Measurements from ENCODE around the gene SLC4A1AP.

The SLC4A1AP gene

DNA sequence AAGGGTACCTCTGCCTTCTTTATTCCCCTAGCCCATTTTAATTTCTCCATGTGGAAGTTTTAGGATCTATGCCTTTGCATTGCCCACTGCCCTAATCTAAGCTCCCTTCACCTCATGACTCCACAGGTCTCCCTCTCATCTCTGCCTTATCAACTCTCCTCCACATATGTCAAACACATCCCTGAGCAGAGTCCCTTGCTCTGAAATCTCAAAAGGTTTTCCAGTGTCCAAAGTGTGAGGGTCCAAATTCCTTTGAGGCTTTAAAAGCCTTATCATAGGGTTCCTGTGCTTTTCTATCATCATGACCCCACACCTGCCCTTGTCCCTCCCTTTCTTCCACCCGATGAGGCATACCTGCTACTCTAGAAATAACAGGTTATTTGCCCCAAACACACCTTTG, 38.6 kb downstream of the SLC4A1AP start:
- no peak for DNase-seq (ENCODE audit: low spot score)

DNA sequence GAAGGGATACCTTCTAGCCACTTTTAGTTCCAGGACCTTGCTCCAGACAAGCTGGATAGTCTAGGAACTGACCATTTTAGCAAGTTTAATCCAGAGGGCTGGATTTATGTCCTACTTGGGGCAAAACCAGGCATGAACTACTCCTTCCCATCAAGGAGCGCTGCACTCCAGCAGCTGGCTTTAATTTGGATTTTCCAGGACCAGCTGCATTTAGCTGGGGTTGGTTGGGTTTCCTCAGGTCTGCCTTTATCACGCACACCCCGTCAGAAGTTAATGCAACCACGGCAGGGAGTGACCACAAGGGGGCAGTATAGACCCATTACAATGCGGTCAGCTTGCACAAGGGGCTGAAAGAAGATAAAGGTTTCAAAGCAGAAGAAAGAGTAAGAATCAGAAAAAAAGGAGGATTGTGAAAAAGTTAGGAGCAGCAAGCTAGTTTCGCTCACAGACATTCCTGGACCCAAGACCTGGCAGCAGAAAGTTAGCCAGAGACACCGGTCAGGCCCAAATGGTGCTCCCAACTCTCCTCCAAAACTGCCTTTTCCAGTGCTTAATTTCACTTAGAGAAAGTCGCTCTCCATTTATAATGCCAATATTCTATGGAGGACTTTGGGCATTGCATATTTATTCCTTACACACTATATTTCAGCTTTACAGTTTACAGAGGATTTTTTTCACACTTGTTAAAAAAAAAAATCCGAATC, 40.1 kb downstream of the SLC4A1AP start:
- DNase-seq (ENCODE audit: low spot score): peak; percentile 81

DNA sequence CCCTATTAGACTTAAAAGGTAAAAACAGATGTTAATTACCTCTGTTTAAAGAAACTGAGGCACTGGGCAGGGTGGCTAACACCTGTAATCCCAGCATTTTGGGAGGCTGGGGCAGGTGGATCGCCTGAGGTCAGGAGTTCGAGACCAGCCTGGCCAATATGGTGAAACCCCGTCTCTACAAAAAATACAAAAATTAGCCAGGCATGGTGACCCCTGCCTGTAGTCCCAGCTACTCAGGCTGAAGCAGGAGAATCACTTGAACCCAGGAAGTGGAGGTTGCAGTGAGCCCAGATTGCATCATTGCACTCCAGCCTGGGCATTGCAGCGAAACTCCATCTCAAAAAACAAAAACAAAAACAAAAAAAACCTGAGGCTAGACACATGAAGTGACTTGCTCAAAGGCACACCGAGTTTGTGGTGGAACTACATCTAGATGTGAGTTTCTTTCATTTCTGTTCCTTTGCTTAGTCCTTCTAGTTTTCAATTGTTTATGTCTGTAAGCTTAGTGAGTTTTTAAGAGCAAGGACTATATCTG, 40.7 kb downstream of the SLC4A1AP start:
- DNase-seq (ENCODE audit: low spot score): no peak

DNA sequence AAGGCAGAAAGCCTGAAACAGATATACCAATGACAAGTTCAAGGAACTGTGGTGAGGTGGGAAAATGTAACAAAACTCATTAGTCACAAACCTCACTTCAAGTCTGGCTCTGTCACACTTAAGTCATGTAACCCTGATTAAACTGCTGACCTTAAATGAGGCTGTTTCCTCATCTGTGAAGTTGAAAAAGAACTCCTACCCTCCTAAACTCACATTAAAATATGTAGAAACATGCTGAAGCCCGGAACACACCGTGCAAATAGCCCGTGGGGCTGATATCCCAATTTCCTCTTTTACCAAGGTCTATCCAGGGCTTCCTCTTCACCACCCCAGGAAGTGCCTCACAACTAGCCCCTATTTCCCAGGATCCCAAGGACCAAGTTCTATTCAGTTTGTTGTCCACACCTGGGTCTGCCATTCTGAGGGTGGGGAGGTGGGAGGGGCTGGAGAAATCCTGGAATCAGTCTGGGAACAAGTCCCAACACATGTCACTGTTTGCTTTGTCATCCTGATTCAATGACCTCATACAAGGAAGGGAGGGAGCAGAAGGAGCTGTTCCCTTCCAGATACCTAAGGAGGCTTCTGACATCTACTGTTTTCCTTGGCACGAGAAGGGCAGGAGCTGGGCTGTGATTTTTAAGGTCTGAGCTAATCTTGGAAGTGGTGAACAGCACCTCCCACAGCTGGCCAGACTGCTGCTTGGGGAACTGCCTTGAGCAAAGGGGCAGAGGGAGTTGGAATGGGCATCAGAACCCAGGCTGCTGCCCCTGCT, 42.3 kb downstream of the SLC4A1AP start:
- DNase-seq (ENCODE audit: low spot score): no peak

DNA sequence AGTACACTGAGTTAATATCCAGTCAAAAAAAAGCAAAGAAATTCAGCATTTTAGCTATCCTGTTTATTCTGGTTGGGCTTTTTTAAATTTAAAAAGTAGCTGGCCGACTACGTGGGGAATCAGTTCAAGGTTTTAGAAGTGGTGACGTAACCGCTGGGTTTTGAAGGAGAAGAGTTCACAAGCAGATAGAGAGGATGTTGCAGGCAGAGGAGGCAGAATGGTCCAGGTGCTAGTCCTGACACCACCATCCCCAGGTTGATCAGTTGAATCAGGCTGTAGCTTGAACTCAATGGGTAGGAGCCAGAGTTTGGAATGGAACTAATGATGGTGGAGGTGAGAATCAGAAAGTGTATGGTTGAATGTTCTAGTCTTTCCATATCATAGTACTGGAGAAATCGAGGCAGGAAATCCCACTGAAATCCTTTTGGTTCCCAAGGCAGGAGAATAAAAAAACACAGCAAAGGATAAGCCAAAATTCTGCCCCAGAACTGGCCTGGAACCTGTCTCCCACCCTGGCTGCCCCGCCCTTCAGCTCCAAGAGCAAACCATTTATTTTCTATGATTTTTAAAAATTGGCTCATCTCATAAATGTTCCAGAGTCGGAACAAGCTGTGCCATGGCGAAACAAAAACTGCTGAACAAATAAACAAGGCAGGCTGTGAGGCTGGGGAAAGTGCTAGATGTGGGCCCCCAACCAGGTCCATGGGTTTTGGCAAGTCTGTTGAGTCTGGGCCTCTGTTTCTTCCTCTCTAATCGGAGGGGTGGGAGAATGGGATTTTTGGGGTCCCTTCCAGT, 44.0 kb downstream of the SLC4A1AP start:
- no peak for DNase-seq (ENCODE audit: low spot score)

DNA sequence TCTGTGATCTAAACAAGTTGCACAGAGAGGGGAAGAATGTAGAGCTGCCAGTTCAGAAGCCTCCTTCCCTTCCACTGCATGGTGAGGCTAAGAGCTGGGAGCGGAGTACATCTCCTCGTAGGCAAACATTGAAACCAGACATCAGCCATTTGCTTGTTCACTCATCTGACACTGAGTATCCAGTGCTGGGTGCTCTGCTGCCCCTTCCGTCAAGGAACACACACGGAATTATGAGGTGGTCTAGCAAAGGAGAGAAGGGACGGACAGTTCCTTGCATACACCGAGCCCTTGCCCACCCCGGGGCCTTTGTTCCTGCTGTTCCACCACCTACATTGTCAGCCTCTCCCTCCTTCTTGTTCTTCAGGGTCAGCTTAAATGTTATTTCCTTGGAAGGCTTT, 44.6 kb downstream of the SLC4A1AP start:
- no peak for DNase-seq (ENCODE audit: low spot score)

DNA sequence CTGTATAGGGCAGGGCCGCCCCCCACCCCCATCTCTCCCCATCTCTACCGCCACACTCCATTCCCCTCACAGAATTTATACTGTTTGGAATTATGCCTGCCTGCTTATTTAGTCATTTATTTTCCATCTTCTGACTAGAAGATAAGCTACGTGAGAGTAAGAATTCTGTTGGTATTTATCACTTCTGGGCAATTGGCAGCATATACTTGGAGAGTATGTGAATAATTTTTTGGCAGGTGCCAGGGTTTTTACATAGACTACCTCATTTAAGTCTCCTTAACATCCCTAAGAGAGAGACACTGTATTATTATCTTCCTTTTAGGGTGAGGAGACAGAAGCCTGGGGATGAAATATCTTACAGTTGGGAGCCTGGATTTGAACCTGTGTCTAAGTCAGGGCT, 45.0 kb downstream of the SLC4A1AP start:
- DNase-seq (ENCODE audit: low spot score): no peak

DNA sequence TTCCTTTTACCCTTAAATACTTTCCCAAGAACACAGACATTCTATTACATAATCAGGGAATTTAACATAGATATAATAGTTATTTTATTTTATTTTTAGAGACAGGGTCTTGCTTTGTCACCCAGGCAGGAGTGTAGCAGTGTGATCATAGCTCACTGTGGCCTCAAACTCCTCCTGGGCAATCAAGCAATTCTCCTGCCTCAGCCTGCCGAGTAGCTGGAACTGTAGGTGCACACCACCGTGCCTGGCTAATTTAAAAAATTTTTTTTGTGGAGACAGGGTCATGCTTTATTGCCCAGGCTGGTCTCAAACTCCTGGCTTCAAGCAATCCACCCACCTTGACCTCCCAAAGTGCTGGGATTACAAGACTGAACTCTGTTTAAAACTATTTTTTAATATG, 45.6 kb downstream of the SLC4A1AP start:
- DNase-seq (ENCODE audit: low spot score): no peak

DNA sequence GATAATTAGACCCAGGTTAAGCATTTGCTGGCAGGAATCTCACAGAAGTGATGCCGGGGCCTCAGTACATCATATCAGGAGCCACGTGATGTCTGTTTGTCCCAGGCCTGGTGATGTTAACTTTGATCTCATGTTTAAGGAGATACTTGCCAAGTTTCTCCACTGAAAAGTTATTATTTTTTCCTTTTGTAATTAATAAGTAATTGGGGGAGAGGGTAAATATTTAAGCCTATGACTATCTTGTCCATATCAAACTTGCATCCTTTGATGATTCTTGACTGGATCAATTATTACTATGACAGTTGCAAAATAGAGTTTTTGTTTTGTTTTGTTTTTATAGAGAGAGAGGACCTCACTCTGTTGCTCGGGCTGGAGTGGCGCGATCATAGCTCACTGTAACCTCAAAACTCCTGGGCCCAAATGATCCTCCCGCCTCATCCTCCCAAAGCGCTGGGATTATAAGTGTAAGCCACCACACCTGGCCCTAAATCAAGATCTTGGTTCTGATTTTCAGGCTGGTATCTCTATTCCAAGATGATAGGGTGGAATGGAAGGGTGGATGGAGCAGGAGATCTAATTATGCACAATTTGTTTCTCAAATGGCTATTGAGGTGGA, 46.4 kb downstream of the SLC4A1AP start:
- DNase-seq (ENCODE audit: low spot score): no peak

DNA sequence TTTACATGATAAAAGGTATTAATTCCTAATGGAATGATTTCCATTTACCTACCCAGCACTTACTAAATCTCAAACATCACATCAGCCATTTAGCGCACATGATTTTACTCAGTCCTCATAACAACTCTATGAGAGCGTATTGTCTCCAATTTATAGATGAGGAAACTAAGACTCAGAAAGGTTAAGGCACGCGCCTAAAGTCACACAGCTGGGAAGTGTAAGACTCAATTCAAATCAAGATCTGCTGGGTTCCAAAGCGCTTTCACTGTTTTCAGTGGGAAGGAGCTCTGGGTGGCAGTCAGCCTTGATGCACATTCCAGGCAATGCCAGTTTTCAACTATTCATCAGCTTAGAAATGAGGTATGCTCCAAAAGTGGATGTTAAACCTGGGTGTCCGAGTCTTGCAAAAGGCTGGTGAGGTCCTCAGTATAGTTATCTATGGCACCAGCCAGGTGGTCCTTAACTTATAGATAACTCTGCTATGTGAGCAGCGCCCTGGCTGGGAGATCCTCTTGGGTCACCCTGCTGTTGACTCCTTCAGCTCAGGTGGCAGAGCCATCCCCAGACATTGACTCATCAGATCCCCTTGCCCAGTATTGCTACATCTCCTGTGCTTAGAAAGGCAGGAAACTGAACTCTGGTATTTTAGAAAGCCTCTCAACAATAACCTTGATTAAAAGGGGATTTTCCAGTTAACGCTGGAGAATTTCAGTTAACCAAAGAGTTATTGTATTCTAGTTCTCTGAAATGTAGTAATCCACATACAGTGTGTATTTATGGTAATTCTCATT, 47.1 kb downstream of the SLC4A1AP start:
- DNase-seq (ENCODE audit: low spot score): no peak

DNA sequence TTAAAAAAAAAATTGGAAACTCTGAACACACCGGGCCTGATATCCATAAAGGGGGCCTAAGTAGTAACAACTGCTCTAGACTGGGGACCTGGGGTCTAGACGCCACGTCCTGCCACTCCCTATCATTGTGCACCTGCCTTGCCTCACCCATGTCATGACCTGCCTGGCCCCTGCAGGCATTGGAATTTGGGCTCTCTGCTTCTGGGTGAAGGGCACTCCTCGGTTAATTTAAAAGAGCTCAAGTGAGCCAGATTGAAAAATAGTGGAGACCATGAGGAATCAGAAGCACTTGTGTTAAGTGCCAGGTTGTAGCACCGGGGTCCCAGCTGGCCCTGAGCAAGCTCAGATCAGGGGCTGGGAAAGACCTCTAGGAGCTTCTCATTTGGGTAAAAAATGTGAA, 48.1 kb downstream of the SLC4A1AP start:
- DNase-seq (ENCODE audit: low spot score): no peak

DNA sequence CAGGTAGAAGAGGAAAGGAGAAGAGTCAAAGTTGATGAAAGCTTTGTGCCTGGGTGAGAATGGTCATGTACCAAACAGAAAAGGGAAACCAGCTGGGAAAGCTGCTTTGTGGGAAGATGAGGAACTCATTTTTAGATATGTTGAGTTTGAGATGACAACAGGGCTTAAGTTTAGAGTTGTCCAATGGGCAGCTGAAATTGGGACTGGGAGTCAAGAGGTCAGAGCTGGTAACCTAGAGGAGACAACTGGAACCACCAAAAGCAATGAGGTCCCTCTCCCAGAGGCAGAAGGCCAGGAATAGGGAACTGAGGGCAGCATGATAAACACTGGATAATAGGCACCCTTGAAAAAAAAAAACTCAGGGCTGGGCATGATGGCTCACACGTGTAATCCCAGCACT, 48.8 kb downstream of the SLC4A1AP start:
- DNase-seq (ENCODE audit: low spot score): no peak

DNA sequence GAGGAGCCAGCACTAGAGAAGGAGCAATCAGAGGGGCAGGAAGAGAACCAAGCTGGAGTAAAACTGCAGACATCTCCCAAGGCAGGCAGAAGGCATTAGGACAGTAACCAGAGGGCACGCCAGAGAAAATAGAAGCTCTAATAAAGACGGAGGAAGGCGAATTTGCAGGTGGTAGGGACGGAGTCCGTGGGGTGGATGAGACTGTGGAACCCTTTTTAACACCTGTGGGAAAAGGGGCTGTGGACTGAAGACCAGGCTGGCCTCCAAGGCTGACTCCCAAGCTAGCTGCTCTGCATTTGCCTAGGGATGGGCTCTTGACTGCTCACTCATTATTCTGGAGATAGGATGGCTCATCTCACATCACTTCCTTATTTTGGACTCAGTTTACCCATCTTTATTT, 49.5 kb downstream of the SLC4A1AP start:
- DNase-seq (ENCODE audit: low spot score): no peak

DNA sequence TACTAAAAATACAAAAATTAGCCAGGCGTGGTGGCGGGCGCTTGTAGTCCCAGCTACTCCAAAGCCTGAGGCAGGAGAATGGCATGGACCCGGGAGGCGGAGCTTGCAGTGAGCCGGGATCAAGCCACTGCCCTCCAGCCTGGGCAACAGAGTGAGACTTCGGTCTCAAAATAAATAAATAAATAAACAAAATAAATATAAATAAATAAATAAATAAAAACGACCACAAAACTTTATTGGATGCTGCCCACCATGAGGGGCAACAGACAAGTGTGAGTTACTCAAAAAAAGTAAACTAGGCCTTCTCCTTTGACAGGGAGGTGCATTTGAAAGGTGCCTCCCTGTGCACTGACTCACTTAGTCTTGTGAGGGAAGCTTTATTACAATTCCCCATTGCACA, 50.4 kb downstream of the SLC4A1AP start:
- DNase-seq (ENCODE audit: low spot score): no peak

DNA sequence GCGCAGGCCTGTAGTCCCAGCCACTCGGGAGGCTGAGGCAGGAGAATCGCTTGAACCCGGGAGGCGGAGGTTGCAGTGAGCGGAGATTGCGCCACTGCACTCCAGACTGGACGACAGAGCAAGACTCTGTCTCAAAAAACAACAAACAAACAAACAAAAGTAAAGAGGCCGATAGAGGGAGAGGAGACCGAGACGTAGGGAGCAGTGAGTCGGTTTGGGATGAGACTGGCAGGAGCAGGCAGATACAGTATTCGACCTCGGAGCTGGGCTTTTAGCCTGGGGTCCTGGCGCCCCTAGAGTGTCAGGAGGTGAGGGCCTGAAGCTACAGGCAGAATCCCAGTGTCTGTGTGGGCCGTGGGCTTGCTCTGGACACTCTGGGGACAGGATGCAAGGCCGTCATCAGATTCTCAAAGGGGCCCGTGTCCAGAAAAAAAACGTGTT, 51.2 kb downstream of the SLC4A1AP start:
- no peak for DNase-seq (ENCODE audit: low spot score)

DNA sequence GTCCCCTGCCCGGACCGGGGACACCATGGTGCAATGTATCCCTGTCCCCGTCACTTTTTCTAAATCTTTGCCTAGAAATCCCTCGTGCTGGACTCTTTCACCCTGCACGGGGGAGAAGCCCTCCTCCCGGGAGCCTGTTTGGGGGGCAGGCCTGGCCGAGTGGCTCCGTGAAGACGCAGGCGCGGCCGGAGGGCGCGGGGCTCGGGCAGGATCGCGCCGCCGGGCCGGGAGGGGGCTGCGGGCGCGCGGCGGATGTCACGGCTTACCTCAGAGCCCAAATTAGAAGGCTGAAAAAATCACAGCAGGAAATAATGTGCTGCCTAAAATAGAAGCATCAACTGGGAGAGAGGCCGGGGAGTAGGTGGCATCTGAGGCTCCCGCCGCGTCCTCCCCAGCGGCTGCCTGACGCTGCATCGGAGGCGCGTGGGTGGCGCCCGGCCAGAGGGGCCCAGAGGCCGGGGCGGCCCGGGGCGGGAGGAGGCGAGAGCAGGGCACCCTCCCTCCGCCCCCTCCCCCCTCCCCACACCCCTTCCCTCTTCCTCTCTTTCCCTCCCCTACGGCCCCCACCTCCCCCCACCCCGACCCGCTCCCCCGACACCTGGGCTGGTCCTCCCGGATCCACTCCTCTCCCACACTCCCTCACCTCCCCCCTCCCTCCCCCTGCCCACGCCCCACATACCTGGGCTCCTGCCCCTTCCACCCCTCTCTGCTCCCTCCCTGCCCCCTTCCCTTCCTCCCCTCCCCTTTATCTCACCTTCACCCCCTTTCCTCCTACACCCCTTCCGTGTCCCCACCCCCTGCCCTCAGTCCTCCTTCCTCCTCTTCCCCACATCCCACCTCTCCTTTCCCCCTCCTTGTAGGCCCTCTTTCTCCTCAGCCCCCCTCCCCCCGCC, 51.9 kb downstream of the SLC4A1AP start:
- DNase-seq (ENCODE audit: low spot score): no peak

DNA sequence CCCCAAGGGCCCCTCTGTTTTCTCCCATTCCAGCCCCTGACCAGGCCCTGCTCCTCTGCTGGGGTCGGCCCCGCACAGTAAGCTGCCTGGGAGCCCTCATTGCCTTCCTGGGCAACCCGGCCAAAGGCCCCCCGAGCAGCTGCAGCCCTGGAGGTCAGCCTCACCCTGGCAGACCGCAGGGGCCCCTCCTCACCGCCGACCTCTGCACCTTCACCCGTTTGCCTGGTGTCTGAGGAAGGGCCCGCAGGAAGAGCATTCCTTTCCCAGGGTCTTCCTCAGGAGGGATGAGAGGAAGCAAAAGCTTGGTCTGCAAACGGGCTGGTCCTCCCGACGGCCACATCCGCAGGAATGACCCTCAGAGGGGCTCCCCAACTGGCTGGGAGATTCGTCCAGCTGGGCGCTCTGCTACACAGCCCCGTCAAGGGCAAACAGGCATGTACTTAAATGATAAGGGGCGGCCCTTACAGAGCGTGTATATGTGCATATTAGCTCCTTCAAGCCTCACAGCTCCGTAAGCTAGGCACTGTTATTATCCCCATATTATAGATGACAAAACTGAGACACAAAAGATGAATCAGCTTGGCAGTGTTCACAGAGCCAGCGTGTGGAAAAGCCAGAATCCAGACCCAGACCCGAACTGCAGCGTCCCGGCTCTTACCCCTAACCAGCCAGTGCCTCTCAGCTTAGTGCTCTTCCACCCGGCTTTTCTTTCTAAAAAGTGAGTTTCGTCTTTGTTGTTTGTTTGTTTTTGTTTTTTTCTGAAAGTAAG, 52.8 kb downstream of the SLC4A1AP start:
- DNase-seq (ENCODE audit: low spot score): no peak

DNA sequence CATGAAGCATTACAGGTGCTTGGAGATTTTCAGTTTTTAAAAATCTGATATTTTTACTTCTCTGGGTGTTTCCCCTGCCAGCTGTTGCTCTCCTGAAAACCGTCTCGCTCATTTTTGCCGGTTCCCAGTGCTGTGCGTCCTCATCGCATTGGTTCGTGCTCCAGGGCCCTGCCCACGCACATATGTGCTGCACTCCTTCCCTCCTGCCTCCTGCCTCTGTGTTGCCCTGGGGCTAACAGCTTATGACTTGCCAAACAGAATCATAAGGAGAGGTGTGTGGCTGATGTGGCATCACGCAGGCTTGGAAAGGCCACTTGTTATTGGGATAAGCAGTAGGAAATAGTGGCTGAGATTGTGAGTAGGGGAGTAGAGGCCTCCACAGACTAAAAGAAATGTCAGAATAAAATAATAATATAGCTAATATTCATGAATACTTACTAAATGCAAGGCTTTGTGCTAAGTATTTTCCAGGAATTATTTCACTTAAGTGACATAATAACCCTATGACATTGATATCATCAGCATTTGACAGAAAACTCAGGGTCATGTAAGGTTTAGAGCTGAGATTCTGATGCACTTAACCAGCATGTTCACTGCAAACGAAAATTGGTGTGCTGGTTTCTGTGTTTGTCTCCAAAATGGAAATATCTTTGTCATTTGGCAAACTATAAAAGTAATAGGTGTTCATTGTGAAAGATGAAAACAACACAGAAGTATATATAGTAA, 53.5 kb downstream of the SLC4A1AP start:
- DNase-seq (ENCODE audit: low spot score): no peak

DNA sequence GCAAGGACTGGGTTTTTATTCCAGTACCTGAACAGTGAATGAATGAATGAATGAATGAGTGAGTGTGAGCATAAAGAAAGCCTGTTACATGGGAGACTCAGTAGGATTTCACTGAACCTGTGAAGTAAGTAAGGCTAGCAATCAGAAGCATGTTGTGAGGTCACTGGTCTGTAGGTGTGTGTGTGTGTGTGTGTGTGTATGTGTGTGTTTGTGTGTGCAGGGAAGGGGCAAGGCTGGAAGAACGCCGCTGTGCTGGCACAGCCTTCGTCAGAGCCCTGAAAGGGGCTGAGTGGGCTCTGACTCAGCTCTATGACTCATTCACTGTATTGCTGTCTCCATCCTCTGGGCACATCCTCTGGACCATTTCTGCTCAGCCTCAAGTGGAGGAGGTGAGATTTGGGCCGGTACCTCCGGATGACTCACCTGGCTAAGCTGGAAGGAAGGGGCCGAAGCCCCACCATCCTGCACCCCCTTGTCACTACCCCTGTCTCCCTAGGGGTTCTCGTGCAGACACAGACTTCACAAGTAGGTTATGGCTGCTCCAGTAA, 56.4 kb downstream of the SLC4A1AP start:
- DNase-seq (ENCODE audit: low spot score): no peak
